Glutamatergic neuron (in vitro differentiated cells): ENCODE measurements around the gene PAGE2. TPM values are rescaled to one million over a fixed set of nuclear protein-coding genes. Genes with fewer than 3 reads are reported as not detected.
A peak's percentile ranks its signal among the peaks of the same experiment; 100 is the strongest.
"Not testable (repeated sequence)": the region's sequence is repeated elsewhere in the genome, so short reads cannot be mapped to it uniquely, and the experiment has no call there.

Experiments
- DNase-seq: peaks from one replicate; pipeline ENCODE4 v3.0.0; 2022
- H3K27ac Mint-ChIP-seq: one replicate; pipeline ENCODE4 v1.8.0; 2020; ENCODE audit warnings: mild to moderate bottlenecking, mixed read lengths, inconsistent platforms; ENCODE audit not compliant: unreplicated experiment
- H3K27me3 Mint-ChIP-seq: one replicate; pipeline ENCODE4 v1.8.0; 2020; ENCODE audit warnings: mild to moderate bottlenecking, moderate library complexity, mixed read lengths, inconsistent platforms; ENCODE audit not compliant: unreplicated experiment
- H3K36me3 Mint-ChIP-seq: one replicate; pipeline ENCODE4 v1.8.0; 2020; ENCODE audit warnings: mild to moderate bottlenecking, mixed read lengths, inconsistent platforms; ENCODE audit not compliant: unreplicated experiment
- H3K4me1 Mint-ChIP-seq: one replicate; pipeline ENCODE4 v1.8.0; 2020; ENCODE audit warnings: mild to moderate bottlenecking, low read depth, mixed read lengths, inconsistent platforms; ENCODE audit not compliant: unreplicated experiment
- H3K4me3 Mint-ChIP-seq: one replicate; pipeline ENCODE4 v1.8.0; 2020; ENCODE audit warnings: mild to moderate bottlenecking, mixed read lengths, inconsistent platforms; ENCODE audit not compliant: unreplicated experiment
- H3K9me3 Mint-ChIP-seq: one replicate; pipeline ENCODE4 v1.8.0; 2020; ENCODE audit warnings: mild to moderate bottlenecking, moderate library complexity, mixed read lengths, inconsistent platforms; ENCODE audit not compliant: unreplicated experiment
- total RNA-seq: library from RNA; stranded (reverse); fragmentation: NEBNext Ultra II Directional; extraction: Animal tissue kit (Norgen Biotek cat#: 25700); gene quantifications from one replicate; pipeline ENCODE4 v1.2.1, GENCODE V29; 2021; ENCODE audit not compliant: unreplicated experiment
- TF ChIP-seq, protein P1 (sequence below): fragments of 200-600 bp; sonication (generic); IDR thresholded peaks from one replicate; pipeline ENCODE4 v1.5.0; 2021; ENCODE audit not compliant: partially characterized antibody, unreplicated experiment

The PAGE2 gene
- total RNA-seq, 1 donor from 2014 or later, result not detected

DNA sequence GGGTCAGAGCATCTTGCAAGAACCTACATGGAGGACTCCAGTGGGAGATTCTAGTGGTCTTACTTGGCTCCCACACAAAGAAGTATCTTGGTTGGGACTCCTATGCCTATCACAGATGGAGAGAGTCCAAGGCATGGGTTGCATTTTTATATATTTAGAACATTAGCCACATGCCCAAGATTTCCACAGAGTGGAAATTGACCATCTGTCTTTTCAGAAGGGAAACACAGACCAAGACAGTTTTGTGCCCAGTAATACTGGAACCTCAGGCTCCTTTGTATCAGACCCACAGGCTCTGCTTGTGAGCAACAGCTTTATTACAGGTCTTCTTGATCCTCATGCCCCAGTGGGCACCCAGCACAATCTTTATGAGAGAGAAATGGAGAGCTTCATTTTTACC, 43.6 kb downstream of the PAGE2 start:
- H3K27ac Mint-ChIP-seq, result no peak overlapping the region
- DNase-seq, result no peak
- no peak overlapping the region for H3K4me3 Mint-ChIP-seq
- H3K36me3 Mint-ChIP-seq, result no peaks in the 10 kb centered on the region
- H3K9me3 Mint-ChIP-seq, result no peaks in the 10 kb centered on the region
- no peaks in the 10 kb centered on the region for H3K4me1 Mint-ChIP-seq
- H3K27me3 Mint-ChIP-seq, result peaks cover 2% of the 10 kb centered on the region
- TF ChIP-seq, protein P1, sequence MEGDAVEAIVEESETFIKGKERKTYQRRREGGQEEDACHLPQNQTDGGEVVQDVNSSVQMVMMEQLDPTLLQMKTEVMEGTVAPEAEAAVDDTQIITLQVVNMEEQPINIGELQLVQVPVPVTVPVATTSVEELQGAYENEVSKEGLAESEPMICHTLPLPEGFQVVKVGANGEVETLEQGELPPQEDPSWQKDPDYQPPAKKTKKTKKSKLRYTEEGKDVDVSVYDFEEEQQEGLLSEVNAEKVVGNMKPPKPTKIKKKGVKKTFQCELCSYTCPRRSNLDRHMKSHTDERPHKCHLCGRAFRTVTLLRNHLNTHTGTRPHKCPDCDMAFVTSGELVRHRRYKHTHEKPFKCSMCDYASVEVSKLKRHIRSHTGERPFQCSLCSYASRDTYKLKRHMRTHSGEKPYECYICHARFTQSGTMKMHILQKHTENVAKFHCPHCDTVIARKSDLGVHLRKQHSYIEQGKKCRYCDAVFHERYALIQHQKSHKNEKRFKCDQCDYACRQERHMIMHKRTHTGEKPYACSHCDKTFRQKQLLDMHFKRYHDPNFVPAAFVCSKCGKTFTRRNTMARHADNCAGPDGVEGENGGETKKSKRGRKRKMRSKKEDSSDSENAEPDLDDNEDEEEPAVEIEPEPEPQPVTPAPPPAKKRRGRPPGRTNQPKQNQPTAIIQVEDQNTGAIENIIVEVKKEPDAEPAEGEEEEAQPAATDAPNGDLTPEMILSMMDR, result no peak

DNA sequence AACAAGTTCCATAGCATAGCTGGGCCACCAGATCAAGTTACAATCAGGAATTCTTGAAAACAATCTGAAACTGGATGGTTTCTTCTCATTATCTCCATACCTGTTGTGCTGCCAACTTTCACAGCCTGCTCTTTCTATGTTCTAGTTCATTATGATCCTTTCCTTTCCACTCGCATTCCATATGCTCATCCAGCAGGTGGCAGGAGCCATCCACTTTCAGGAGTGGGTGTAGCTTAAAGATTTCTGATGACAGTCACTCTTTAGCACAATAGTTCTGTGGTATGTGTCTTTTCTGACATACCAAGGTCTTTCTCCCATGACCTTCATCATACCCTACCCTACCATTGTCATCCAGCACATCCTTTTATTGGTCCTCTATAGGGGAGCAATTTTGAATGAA, 46.4 kb downstream of the PAGE2 start:
- Mint-ChIP-seq H3K36me3 (no peaks in the 10 kb centered on the region), H3K4me3 (no peak overlapping the region), H3K27ac (no peak overlapping the region), H3K4me1 (no peaks in the 10 kb centered on the region), H3K27me3 (peaks cover 2% of the 10 kb centered on the region), H3K9me3 (no peaks in the 10 kb centered on the region)
- DNase-seq, result peak; percentile 33
- TF ChIP-seq, protein P1, result no peak

DNA sequence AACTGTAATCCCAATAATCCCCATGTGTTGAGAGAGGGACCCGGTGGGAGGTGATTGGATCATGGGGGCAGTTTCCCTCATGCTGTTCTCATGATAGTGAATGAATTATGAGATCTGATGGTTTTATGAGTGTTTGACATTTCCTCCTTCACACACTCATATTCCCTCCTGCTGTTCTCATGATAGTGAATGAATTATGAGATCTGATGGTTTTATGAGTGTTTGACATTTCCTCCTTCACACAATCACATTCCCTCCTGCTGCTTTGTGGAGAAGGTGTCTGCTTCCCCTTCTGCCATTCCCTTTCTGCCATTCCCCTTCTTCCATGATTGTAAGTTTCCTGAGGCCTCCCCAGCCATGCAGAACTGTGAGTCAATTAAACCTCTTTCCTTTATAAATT, 52.0 kb downstream of the PAGE2 start:
- not testable (repeated sequence) for H3K9me3 Mint-ChIP-seq, H3K36me3 Mint-ChIP-seq, H3K27me3 Mint-ChIP-seq, H3K4me3 Mint-ChIP-seq, DNase-seq, H3K27ac Mint-ChIP-seq, H3K4me1 Mint-ChIP-seq

Other genes with a start within 250 kb of the PAGE2 start
- 236 TPM for gene TRO, start 168.2 kb upstream of the PAGE2 start, total RNA-seq
- gene PFKFB1, start 94.8 kb upstream of the PAGE2 start, total RNA-seq, result 1.1 TPM
- 6.2 TPM for gene APEX2, start 88.7 kb upstream of the PAGE2 start, total RNA-seq
- not detected for gene ALAS2, start 58.0 kb upstream of the PAGE2 start, total RNA-seq
- gene PAGE2B, start 14.0 kb upstream of the PAGE2 start, total RNA-seq, result not detected
- not detected for gene PAGE5, start 131.3 kb downstream of the PAGE2 start, total RNA-seq
- not detected for gene PAGE3, start 175.9 kb downstream of the PAGE2 start, total RNA-seq